GM10847 (cell line): Measurements from ENCODE around the gene NHLH2.

ENCODE experiments used
- POLR2A ChIP-seq: IDR thresholded peaks from 2 replicates; pipeline ENCODE4 v1.6.1; 2011; ENCODE audit not compliant: insufficient read length; ENCODE audit errors: extremely low read depth

The NHLH2 gene

DNA sequence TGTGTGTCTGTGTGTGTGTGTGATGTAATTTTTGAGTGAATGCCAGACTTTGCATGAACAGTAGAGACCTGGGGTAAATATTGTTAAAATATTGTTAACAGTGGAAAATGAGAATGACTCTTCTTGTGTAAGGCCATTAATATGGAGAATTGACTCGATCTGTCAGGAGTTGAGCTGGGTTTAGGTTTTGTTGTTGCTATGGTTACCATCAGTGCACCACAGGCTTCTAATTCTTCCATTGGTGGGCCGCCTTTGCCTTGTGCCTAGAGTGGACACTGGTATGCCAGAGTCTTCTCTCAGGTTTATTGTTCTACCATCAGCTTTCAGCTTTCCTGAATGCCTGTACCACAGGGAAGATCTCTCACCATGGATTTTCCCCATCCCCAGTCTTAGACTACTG, 10.0 kb upstream of the NHLH2 start:
- TF ChIP-seq POLR2A, result no peak

DNA sequence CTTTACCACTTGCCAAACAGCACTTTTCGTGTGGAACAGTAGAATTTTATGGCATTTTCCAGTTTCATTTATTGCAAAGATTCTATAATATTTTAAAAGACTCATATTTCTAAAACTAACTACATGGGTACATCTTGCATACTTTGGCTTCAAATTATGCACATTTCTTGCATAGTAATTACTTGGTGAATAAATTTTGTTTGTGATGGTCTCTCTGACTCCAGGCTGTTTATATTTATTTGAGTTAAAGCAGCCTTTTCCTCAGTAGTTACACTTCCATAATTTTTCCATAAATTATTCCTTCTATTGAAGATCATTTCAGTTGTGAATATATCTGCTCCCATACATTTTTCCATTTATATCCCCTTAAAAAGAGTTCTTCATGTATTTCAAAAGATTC, 6.9 kb upstream of the NHLH2 start:
- no peak for TF ChIP-seq POLR2A

DNA sequence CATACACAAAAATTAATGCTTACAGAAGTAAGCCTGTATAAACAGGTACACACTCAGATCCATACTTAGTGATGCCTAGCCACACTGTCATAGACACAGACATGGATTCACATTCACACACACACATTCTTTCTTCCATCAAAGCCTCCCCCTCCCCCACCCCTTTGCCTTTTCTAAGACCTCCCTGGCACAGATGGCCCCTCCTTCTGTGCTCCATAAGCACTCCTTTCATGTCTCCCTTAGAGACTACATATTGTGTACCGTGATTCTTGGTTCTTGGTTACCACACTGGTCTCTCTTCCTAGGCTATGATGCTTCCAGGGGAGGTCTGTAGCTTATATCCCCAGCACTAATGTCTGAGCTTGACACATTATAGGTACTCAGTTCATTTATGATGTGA, 2.0 kb upstream of the NHLH2 start:
- no peak for TF ChIP-seq POLR2A

DNA sequence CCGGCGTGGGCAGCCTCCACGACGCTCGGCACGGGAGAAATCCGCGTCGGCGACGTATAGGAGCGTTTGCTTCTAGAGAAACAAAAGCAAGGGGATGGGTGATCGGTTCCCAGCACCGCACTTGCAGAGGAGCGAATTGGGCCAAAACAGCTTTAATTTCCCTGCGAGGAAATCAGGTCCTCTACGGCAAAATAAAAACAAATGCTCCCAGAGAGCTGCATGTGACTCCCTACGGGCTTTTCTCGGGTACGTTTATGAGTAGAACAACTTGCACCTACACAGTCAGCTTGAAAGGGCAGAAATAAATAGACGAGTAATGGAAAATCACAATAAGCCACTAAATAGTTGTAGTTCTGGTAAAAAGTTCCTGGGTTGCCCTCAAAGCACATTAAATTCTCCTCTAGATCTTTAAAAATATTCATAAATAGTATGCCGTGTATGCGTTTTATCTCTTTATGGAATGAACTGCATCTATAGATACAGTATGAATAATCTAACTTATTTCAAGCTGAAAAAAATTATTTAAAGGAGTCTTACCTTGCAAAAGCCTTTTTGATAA, 1.2 kb downstream of the NHLH2 start:
- TF ChIP-seq POLR2A, result no peak

DNA sequence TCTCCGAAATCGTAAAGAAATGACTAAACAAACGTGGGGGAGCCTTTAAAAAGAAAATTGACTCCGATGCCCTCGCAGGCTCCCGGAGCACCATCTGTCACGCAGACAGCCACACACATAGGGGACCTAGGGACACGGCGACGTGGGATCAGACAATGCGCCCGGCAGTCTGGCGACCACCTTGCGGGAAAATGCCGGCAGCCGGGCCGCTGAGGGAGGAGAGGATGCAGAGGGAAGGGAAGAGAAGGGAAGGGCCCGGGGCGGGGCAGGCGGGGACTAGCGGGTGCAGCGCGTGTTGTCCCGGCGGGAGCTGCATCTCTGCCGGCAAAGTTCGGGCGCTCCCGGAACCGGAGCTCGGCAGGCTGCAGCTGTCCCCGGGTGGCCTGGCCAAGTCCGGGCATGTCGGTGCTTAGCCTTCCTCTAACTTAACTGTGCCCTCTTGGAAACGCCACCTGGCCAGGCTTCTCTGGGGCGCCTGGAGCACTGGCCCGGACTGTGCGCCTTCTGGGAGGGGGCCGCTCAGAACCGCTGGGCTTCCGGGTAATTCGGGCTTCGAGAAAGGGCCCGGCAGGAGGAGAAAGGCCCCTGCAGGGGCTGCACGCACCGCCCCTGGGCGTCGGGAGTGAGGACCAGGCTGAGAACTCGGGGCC, 1.8 kb downstream of the NHLH2 start:
- TF ChIP-seq POLR2A, result no peak

DNA sequence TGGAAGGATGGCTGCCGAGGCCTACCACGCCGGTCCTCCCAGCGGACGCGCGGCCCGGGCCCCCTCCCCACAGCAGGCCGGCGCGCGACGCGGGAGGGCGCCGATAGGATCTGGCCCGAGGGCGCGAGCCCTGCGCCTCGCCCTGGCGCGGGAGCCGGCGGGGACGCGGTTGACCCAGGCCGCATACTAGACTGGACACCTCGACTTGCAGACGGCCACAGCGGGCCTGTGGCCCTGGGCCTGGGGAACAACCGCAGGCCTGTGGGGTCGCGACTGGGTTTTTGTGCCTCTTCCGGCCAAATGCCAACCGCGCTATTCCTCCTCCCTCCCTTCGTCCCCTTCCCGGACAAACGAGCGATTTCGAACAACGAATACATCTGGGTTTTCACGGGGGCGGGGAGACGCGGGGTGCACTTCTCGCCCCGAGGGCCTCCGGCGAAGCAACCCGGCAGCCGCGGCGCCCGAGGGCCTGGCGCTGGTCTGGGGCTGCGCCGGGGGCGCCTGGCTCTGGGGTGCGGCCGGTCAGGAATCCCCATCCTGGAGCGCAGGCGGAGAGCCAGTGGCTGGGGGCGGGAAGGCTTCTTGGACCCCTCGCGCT, 2.4 kb downstream of the NHLH2 start:
- no peak for TF ChIP-seq POLR2A

DNA sequence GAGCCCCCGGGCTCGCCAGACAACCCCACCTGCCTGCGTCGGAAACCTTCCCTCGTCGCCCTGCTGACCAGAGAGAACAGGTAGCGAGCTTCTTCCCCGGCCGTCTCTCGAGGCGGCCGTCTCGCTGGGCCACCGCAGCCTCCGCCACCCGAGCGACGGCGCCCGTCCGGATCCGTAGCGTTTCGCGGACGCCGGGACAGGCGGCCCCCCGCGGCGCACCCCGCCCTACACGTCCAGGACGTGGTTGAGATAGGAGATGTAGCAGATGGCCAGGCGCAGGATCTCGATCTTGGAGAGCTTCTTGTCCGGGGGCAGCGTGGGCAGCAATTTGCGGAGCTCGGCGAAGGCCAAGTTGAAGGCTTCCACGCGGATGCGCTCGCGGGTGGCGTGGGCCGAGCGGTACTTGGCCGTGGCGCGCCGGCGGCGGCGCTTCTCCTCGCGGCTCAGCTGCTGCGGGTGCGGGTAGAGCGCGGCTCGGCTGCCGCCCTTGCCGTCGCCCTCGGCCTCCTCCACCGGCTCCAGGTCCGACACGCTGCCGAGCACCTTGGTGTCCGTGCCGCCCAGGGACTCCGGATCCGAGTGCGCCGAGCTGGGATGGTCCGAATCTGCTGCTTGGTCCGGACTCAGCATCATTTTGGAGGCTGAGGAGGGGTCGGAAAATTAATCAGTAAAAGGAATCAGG, 3.0 kb downstream of the NHLH2 start:
- no peak for TF ChIP-seq POLR2A

DNA sequence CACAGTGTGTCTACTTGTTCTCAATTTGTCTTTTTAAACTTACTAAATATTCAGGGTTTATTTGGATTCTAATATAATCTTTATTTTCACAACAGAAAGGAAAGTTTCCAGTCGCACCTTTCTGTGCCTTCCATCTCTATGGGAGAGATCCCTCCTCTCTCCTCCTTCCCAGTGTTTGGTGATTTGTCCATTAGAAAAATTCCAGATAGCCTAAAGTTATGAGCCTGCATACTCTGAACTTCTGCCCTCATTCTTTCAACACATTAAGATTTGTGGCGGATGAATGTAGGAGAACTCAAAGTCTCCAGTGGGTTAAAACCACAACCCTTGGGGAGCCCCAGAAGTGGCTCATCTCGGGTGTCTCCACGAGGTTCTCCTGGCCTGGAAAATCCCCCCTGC, 3.6 kb downstream of the NHLH2 start:
- TF ChIP-seq POLR2A, result no peak

DNA sequence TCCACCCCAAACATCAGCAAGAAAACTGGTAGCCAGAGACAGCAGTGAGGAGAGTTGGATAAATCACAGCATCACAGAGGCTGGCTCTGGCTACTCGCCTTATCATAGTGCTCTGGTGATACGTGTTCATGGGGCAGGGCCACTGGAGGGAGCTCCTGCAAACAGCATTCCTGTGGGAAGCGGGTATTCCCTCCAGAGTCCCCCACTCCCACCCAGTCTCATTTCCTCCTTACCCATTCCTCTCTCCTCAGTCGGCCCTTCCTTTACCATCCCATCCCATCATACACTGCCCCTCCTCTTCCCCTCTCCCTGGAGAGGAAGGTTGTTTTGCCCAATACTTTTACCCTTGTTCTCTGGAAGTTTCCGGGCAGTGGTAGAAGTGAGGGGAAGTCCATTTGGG, 7.1 kb downstream of the NHLH2 start:
- TF ChIP-seq POLR2A, result no peak

DNA sequence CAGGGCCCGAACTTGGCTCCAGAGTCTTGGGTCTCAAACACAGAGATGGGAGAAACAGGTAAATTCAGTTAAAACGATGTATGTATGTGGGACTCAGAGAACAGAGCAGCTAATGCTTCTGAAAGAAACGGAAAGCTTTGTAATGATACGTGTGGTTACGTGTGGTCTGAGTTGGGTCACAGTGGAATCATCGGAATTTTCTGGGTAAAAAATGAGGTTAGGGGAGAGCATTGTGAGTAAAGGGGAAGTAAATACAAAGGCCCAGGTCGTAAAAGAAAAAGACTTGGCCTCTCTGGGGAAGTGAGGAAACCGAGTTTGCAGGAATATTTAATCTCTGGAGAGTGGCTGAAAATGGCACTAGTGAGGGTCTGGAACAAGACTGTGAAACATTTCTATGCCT, 8.3 kb downstream of the NHLH2 start:
- TF ChIP-seq POLR2A, result no peak

DNA sequence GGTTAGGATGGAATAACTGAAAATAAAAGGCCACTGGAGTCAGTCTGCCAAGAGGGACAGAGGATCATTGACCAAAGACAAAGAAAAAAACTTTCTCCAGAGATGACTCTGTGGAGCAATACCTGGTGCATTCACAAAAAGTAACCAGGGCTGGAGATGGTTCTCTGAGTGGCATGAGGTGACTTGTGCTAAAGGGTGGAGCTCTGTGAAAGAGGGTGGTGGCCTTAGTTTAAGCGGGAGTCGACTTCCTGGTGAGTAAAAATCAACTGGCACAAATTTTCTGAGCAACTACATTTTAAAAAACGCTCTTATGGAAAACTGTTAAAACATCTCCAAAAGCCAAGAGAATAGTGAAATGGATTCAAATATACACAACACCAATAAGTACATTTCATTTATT, 10.0 kb downstream of the NHLH2 start:
- TF ChIP-seq POLR2A, result no peak

DNA sequence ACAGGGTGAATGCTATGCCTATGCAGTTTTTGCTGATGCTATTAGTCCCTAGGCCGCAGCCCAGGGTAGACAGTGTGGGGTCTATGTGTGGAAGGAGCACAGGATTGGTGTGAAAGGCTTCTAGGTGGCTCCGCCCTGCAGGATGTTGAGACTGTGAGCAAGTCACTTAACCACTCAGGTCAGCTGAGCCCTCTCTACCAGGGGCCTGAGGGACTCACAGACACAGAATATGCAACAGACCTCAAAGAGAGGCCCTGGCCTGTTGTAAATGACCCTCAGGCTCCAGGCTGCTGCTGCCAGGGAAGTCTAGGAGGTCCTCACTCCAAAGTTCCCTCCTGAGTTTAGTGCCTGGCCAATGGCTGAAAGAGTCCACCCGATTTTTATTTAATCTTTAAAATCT, 11.0 kb downstream of the NHLH2 start:
- no peak for TF ChIP-seq POLR2A

DNA sequence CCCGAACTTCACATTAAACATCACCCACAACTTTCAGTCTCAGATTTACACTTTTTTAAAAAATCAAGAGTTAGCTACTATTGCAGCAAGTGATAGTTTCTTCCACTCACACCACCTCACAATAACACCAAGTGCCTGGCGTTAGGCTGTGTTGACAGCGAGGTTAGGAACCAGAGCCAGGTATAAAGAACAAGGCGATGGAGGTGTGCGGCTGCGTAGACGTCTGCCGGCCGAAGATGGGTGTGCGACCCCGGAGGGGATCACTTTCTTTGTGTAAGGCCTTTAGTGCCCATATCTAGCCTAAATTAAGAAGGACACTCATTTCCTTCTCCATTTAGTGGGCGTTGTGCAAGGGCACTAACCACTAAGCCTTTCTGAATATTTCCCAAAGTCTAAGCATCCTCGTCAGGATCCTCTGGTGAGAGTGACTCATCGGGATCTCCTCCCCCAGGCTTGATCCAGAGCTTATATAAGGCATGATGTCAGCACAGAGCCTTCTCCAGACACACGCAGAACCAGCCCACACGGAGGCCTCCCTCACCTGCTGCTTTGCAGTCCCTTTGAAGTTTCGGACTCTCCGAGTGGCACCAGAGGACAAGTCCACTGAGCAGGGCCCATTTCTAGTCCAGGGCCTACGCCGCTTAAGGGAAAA, 11.8 kb downstream of the NHLH2 start:
- no peak for TF ChIP-seq POLR2A

DNA sequence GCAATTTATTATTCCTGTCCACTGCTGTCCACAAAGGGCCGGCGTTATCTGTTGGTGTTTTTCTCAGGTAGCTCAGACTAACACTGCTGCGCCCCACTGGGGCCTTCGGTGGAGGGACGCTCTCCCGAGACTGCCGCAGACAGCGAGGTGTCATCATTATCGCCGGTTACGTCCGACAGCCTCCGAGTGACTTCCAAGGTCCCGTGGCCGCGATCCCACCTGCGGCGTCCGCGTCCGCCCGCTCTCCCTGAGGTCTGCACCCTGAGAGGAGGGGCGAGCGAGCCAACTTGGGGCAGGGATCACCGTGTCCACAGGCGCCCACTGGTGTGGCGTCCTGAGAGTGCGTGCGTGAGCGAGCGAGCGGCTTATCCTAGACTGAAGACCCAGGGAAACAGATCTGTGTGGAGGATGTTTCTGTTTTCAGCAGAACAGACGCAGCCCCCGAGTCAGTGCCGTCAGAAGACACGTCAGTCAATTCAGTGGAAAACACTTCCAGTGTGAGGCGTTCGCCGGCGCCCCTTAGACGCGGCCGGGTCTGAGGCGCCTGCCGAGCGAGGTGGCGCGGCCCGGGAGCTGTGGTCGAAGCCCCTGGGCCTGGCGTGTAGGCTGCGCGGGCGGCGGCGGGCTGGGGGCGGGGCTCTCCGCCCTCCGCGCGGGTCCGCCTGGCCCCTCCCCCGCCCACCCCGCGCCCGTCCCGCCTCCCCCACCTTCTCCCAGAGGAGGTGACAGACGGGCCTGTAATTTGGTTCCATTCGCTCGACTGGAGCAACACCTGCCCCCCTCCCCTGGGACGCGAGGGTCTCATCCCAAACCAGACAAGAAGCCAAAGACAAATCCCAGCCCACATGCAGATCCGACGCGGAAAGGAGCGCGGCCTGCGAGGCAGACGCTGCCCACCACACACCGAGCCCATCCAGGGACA, 12.6 kb downstream of the NHLH2 start:
- no peak for TF ChIP-seq POLR2A

DNA sequence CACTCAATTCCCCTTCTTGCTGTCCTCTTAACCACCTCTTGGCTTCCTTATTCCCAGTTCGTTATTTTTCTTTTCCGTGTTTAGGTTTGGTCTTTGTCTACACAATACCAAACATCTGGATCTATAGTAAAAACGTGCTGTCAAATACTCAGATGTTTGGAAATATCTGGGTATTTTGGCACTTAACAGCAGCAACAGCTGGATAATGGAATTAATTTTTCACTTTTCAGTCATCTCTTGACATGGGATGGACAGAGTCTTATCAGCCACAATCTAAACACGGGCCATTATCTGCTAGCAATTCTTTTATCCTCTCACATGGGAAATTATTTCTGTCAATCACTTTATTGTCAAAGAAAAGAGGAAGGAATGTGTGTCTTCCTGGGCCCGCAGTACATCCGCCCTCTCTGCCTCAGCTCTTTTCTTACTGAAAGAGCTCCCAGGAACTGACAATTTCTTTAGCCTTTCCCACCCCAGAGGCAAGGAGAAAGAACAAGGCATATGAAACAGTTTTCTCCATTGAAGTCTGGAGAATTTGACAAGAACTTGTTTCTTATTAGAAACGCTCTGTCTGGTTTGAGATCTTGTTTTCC, 13.4 kb downstream of the NHLH2 start:
- TF ChIP-seq POLR2A, result no peak

DNA sequence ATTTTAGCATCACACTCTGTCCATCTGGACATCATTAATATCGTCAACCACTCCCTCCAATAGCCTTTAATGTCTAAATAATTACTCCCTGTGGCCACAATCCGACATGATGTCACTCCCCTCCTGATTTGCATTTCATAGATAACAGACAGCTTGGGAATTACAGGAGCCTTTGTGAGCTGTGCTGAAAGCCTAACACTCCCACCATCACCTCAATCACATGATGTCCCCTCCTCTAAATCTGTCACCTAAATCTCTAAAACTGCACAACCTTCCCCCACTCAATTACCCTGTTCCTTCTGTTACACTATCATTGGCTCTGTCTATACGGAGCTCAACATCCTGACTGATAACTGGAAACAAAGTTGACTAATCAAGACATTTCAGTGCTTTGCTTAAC, 14.3 kb downstream of the NHLH2 start:
- TF ChIP-seq POLR2A, result no peak
